ENCODE results near the gene IGBP1. TPM values are rescaled to one million over a fixed set of nuclear protein-coding genes. Genes with fewer than 3 reads are reported as not detected.

IGBP1 gene
- total RNA-seq, 6 experiments from 2014 or later, result 10.0 to 15.4 (median 11.4) TPM

GRCh38 chrX:70141373-70141772 is 8.1 kb downstream of the IGBP1 start:
- WGBS (ENCODE audit: insufficient coverage, low coverage, low lambda C conversion rate, missing lambda C conversion rate), result 56% methylated on average over 2 of the region's 2 CpGs
- no peak for TF ChIP-seq POLR2A (IDR thresholded peaks at IDR 0.05)
- TF ChIP-seq CTCF (IDR thresholded peaks at IDR 0.05), result no peak
- no peaks in the 10 kb centered on the region for H3K9me3 ChIP-seq
- H3K4me1 ChIP-seq, result no peaks in the 10 kb centered on the region
- intact Hi-C loops (cut with DNase I), result no loop called here
- DNase-seq, result no peak
- no peaks in the 10 kb centered on the region for H3K36me3 ChIP-seq
- ATAC-seq, result no peak
- no peak overlapping the region for H3K27ac ChIP-seq
- no peaks in the 10 kb centered on the region for H3K27me3 ChIP-seq
- H3K4me3 ChIP-seq, result no peak overlapping the region

DNA sequence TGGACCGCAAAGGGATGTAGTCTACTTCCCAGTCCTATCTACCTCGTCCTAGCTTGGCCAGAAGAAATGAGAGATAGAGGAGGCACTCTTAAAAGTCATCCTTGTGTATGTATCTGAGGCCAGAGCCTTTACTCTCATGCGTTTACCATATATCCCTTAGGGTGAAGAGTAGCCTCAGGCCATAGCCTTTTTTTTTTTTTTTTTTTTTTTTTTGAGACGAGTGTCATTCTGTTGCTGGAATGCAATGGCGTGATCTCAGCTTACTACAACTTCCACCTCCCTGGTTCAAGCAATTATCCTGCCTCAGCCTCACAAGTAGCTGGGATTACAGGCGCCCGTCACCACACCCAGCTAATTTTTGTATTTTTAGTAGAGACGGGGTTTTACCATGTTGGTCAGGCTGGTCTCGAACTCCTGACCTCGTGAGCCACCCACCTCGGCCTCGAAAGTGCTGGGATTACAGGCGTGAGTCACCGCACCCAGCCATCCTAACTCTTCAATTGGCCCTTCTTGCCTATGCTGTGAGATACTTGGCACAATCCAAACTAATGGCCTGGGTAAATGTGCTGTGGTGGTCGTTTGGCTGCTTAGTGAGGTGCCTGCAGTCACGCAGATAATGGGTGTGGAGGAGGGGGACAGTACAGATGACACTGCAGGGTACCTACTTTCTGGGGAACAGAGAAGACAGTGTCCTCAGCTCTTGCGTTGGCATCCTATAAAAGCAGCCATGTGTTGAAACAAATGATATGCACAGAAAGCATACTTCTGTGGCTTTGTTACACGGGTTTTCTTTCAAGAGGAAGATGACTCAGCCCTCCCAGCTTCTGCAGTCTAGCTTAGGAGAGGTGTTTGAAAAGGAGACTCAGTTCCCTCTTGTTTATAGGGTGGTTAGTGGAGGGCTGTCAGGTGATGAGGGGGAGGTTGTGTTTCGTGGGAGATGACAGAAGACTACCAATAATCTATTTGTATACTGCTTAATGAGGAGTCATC is 33.6 kb downstream of the IGBP1 start:
- WGBS (ENCODE audit: insufficient coverage, low coverage, low lambda C conversion rate, missing lambda C conversion rate), result 64% methylated on average over 14 of the region's 19 CpGs
- intact Hi-C loops (cut with DNase I), result no loop called here

DNA sequence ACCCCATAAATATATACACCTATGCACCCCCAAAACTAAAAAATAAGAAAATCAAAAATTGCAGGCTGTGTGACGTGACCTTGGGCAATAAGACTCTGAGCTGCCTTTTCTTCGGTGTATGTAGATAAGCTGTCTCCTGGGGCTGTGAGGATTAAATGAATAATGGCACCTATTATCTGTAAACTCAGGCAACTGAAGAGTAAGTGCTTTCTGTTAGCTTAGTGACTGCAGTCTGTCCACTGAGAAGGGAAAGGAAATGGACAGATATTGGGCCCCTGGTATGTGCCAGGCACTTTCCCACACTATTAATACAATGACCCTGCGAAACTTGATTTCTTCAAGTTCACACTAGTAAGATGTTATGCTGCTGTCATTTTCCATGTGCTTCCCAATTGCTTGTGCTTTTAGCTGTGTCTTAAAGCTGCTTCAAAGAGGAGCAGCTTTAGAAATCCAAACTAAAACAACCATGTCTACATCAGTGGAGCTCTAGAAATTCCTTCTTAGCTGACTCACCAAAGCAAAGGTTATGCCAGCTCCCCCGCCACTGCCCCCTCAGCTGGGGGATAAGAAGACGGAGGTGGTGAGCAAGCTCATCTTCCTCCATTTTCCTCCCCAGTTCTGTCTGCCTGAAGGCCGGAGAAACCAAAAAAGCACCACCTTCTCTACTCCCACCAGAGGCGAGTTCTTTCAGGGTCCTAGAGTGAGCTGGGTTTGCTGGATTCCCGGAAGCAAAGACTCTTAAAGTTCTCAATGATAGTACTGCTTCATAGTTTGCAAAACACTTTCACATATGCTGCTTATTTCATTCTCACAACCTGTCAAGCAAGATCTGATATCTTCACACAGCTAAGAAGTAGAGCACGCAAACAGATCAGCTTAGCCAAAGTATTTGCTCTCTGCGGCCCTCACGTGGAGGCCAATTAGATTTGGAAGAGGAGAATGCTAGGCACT is 35.3 kb downstream of the IGBP1 start:
- intact Hi-C loops (cut with DNase I), result no loop called here
- Histone ChIP-seq H3K9me3 (no peaks in the 10 kb centered on the region), H3K27me3 (no peaks in the 10 kb centered on the region), H3K4me3 (no peak overlapping the region), H3K27ac (no peak overlapping the region), H3K36me3 (peaks cover 0 to 5% (median 0%) of the 10 kb centered on the region in 4 donors), H3K4me1 (no peaks in the 10 kb centered on the region)
- WGBS (ENCODE audit: insufficient coverage, low coverage, low lambda C conversion rate, missing lambda C conversion rate), result 40% methylated on average over 11 of the region's 11 CpGs
- TF ChIP-seq POLR2A (IDR thresholded peaks at IDR 0.05), result no peak
- no peak for ATAC-seq
- DNase-seq, result no peak

More for the DNA sequence above, 33.6 kb downstream of the IGBP1 start:
- peaks cover 0 to 5% (median 0%) of the 10 kb centered on the region in 4 donors for H3K36me3 ChIP-seq
- H3K27me3 ChIP-seq, result no peaks in the 10 kb centered on the region
- H3K4me3 ChIP-seq, result no peak overlapping the region
- no peaks in the 10 kb centered on the region for H3K4me1 ChIP-seq
- H3K27ac ChIP-seq, result no peak overlapping the region
- TF ChIP-seq POLR2A (IDR thresholded peaks at IDR 0.05) (no peak), CTCF (IDR thresholded peaks at IDR 0.05) (no peak)
- DNase-seq (no peak), ATAC-seq (no peak)
- no peaks in the 10 kb centered on the region for H3K9me3 ChIP-seq

GRCh38 chrX:70169281-70169680 is 36.0 kb downstream of the IGBP1 start:
- ATAC-seq (no peak), DNase-seq (no peak)
- Histone ChIP-seq H3K9me3 (no peaks in the 10 kb centered on the region), H3K4me1 (no peaks in the 10 kb centered on the region), H3K36me3 (peaks cover 0 to 5% (median 0%) of the 10 kb centered on the region in 4 donors), H3K4me3 (no peak overlapping the region), H3K27me3 (no peaks in the 10 kb centered on the region), H3K27ac (no peak overlapping the region)
- intact Hi-C loops (cut with DNase I), result no loop called here
- 66% methylated on average over 4 of the region's 7 CpGs for WGBS (ENCODE audit: insufficient coverage, low coverage, low lambda C conversion rate, missing lambda C conversion rate)
- TF ChIP-seq POLR2A (IDR thresholded peaks at IDR 0.05) (no peak), CTCF (IDR thresholded peaks at IDR 0.05) (no peak)

Data from right lobe of liver (tissue), 6 donors.